Measurements from ENCODE around the gene DPP9. TPM values are rescaled to one million over a fixed set of nuclear protein-coding genes. Genes with fewer than 3 reads are reported as not detected.

The DPP9 gene
- total RNA-seq (2022; extraction: Qiagen RNA extraction; ENCODE audit: low read depth): 48.4 to 66.3 TPM (median 65.2 TPM) in 5 replicates

DNA sequence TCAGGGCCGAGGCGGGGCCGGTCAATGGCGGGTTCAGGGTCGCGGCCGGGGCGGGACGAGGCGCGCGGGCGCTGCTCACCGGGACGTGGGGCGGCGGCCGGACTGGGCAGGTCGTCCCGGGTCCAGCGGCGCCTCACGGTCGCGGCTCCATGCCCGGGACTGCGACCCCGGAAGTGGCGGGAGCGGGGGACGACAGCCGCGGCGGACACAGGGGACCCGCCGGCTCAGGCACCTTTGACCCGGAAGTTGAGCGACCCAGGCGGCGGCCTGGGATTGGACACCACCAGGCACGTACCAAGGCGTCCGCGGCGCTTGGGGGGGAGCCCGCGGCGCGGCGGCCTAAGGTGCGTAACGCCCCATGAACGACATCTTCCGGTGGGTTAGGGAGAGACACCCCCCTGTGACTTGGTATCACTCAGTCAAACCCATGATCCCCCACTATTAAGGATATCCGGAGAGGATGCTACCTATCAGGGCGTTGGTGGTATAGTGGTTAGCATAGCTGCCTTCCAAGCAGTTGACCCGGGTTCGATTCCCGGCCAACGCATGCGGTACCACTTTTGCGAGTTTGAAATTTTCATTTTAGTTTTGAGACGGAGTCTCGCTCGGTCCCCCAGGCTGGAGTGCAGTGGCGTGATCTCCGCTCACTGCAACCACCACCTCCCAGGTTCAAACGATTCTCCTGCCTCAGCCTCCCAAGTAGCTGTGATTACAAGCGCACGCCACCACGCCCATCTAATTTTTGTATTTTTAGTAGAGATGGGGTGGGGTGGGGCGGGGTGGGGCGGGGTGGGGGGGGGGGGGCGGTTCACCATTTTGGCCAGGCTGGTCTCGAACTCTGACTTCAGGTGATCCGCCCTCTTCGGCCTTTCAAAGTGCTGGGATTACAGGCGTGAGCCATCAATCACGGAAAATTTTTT, at the start of gene DPP9:
DPP9 (minus strand) TSS at position 248 of the 920 bp plus-strand sequence. CDS start 3,936 bp downstream, outside the sequence.

DNA sequence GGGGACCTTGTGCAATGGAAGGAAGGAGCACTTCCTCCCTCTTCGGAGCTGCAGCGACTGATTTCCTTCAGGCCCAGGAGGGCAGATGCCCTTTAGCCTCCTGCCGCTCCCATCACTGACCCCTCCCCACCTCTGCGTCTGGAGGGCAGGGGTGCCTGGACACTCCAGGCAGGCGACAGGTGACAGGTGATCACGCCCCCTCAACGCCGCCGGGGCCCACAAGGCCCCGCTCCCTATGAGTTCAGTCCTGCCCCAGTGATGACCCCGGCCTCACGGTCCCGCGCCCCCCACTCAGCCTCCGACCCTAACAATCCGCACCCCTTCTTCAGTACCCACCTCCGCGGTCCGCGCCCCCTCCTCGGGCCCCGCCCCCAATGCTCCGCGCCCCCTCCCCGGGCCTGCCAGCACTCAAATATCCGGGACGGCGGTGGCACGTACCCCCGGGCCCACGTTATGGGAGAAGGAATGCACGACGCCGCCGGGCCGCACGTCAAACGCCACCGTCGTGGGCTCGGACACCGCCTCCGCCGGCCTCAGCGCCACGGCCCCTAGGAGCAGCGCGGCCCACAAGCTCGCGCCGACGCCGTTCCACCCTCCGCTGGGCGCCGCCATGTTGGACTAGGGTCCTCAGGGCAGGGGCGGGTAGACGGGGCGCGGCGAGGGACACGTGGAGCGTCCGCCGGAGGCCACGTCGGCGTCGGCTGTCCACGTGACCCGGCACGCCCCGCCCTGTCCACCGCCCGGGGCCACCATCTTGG, 53.7 kb downstream of the DPP9 start, which contains the start of gene MYDGF:
MYDGF (minus strand) TSS at position 620 of the 758 bp plus-strand sequence; CDS start at position 612, 8 bp downstream.

GRCh38 chr19:4638828-4639530, 84.7 kb downstream of the DPP9 start, which contains the start of gene TNFAIP8L1:
Gene TNFAIP8L1 (plus strand): TSS chr19:4639516. CDS start chr19:4651870, 12,354 bp downstream.

Other genes with a start within 250 kb of the DPP9 start
- gene PLIN4, start 205.4 kb downstream of the DPP9 start, total RNA-seq (2022; extraction: Qiagen RNA extraction; ENCODE audit: low read depth): 0.19 to 0.28 TPM (median 0.23 TPM) in 5 replicates
- gene PLIN5, start 188.6 kb downstream of the DPP9 start, total RNA-seq (2022; extraction: Qiagen RNA extraction; ENCODE audit: low read depth): 0.16 to 0.32 TPM in 2 of 5 replicates, not detected in the others
- gene LRG1, start 183.8 kb downstream of the DPP9 start, total RNA-seq (2022; extraction: Qiagen RNA extraction; ENCODE audit: low read depth): 0.08 to 0.21 TPM (median 0.09 TPM) in 3 of 5 replicates, not detected in the others
- gene SEMA6B, start 164.2 kb downstream of the DPP9 start, total RNA-seq (2022; extraction: Qiagen RNA extraction; ENCODE audit: low read depth): 4.3 to 6.9 TPM (median 6.2 TPM) in 5 replicates
- 2.6 to 5.5 TPM (median 4.7 TPM) in 5 replicates for gene TNFAIP8L1, start 84.3 kb downstream of the DPP9 start, total RNA-seq (2022; extraction: Qiagen RNA extraction; ENCODE audit: low read depth)
- gene MYDGF, start 53.5 kb downstream of the DPP9 start, total RNA-seq (2022; extraction: Qiagen RNA extraction; ENCODE audit: low read depth): 89.3 to 150 TPM (median 132 TPM) in 5 replicates
- gene FEM1A, start 67.9 kb upstream of the DPP9 start, total RNA-seq (2022; extraction: Qiagen RNA extraction; ENCODE audit: low read depth): 4.5 to 6.4 TPM (median 6.1 TPM) in 5 replicates
- gene TICAM1, start 107.9 kb upstream of the DPP9 start, total RNA-seq (2022; extraction: Qiagen RNA extraction; ENCODE audit: low read depth): 5.2 to 10.9 TPM (median 8.9 TPM) in 5 replicates
- gene PLIN3, start 143.8 kb upstream of the DPP9 start, total RNA-seq (2022; extraction: Qiagen RNA extraction; ENCODE audit: low read depth): 92.6 to 161 TPM (median 138 TPM) in 5 replicates
- not detected in 5 replicates for gene ARRDC5, start 179.1 kb upstream of the DPP9 start, total RNA-seq (2022; extraction: Qiagen RNA extraction; ENCODE audit: low read depth)
- gene UHRF1, start 185.7 kb upstream of the DPP9 start, total RNA-seq (2022; extraction: Qiagen RNA extraction; ENCODE audit: low read depth): 35.5 to 52.3 TPM (median 46.3 TPM) in 5 replicates
- 3.8 to 9.5 TPM (median 8.0 TPM) in 5 replicates for gene KDM4B, start 245.3 kb upstream of the DPP9 start, total RNA-seq (2022; extraction: Qiagen RNA extraction; ENCODE audit: low read depth)